ENCODE results near the gene SFTA2.

DNA sequence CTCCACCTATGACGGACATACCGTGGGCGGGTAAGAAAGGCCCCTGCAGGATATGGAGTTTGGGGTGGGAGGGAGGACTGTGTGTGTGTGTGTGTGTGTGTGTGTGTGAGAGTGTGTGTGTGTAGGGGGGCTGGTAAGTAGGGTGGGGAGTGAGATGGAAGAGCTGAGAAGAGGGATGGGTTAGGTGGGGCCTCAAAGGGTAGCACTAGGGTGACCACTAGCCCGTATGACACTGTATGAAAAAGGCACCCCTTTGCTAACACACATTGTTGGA lies 40.6 kb downstream of the SFTA2 start:
- TF ChIP-seq EZH2 (IDR thresholded peaks at IDR 0.05; ENCODE audit: insufficient read depth, poor library complexity, severe bottlenecking) (no peak), EZH2phosphoT487 (IDR thresholded peaks at IDR 0.05; ENCODE audit: insufficient read depth, low read depth) (no peak)

All from GM23248 (cell line).